ENCODE results near the gene GNAI2.

The GNAI2 gene

DNA sequence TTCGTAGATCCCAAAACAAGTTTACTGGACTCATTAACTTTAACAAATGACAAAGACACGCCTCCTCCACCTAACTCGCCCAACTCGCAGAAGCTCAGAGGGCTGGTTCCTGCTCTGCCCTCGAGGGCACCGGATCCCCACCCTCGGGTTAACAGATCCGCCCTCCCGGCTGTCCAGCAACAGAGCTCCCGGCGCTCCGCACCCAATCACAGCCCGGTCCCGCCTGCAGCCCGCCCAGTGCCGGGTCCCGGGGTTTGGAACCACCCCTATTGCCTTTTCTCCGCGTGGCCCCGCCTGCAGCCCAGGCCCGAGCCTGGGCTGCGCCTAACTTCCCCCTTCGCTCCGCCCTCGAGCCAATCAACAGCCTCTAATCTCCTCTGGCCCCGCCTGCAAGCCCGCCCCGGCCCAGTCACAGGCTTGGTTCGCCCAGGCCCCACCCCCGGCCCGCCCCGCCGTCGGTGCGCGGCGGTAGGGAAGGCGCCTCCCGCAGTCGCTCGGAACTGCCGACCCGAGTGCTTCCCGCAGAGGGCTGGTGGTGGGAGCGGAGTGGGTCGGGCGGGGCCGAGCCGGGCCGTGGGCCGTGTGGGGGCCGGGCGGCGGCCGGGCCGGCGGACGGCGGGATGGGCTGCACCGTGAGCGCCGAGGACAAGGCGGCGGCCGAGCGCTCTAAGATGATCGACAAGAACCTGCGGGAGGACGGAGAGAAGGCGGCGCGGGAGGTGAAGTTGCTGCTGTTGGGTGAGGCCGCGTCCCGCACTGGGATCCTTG, at the start of gene GNAI2:
GNAI2 (plus strand) TSS at position 489 of the 768 bp plus-strand sequence; CDS start at position 621, 132 bp downstream.
- H3K27ac ChIP-seq, result no peak within 1 kb of the TSS; the same call in 1 of the 2 replicates
- H2AFZ ChIP-seq (ENCODE audit: low read depth), result peak within 1 kb of the TSS; percentile 28; the same call in 1 of the 2 replicates
- H3K4me1 ChIP-seq (ENCODE audit: low read depth, poor library complexity, severe bottlenecking), result no peaks in the 10 kb centered on the region
- H4K20me1 ChIP-seq (ENCODE audit: insufficient read depth), result no peaks in the 10 kb centered on the region
- no peaks in the 10 kb centered on the region for H3K27me3 ChIP-seq (ENCODE audit: insufficient read depth, low read depth)
- peak within 1 kb of the TSS; percentile 59 for H3K4me3 ChIP-seq (IDR thresholded peaks at IDR 0.05; ENCODE audit: insufficient read depth, low read depth, low read length)
- peak within 1 kb of the TSS; percentile 76 for H3K4me2 ChIP-seq
- H3K79me2 ChIP-seq (ENCODE audit: insufficient read depth, low read depth), result peaks cover 33% of the 10 kb centered on the region
- no peaks in the 10 kb centered on the region for H3K36me3 ChIP-seq (ENCODE audit: insufficient read depth)
- peak within 1 kb of the TSS; percentile 47 for H3K9ac ChIP-seq
- TF ChIP-seq, protein P1, sequence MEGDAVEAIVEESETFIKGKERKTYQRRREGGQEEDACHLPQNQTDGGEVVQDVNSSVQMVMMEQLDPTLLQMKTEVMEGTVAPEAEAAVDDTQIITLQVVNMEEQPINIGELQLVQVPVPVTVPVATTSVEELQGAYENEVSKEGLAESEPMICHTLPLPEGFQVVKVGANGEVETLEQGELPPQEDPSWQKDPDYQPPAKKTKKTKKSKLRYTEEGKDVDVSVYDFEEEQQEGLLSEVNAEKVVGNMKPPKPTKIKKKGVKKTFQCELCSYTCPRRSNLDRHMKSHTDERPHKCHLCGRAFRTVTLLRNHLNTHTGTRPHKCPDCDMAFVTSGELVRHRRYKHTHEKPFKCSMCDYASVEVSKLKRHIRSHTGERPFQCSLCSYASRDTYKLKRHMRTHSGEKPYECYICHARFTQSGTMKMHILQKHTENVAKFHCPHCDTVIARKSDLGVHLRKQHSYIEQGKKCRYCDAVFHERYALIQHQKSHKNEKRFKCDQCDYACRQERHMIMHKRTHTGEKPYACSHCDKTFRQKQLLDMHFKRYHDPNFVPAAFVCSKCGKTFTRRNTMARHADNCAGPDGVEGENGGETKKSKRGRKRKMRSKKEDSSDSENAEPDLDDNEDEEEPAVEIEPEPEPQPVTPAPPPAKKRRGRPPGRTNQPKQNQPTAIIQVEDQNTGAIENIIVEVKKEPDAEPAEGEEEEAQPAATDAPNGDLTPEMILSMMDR (conservative IDR thresholded peaks at IDR 0.05; ENCODE audit: low read depth, low read length), result no peak

DNA sequence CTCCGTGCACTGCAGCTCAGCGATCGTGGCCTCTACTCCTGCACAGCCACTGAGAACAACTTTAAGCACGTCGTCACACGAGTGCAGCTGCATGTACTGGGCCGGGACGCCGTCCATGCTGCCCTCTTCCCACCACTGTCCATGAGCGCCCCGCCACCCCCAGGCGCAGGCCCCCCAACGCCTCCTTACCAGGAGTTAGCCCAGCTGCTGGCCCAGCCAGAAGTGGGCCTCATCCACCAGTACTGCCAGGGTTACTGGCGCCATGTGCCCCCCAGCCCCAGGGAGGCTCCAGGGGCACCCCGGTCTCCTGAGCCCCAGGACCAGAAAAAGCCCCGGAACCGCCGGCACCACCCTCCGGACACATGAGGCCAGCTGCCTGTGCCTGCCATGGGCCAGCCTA, 48.3 kb upstream of the GNAI2 start:
- H3K9ac ChIP-seq, result no peak overlapping the region
- H3K79me2 ChIP-seq (ENCODE audit: insufficient read depth, low read depth), result no peaks in the 10 kb centered on the region
- no peaks in the 10 kb centered on the region for H3K4me1 ChIP-seq (ENCODE audit: low read depth, poor library complexity, severe bottlenecking)
- H3K4me3 ChIP-seq (IDR thresholded peaks at IDR 0.05; ENCODE audit: insufficient read depth, low read depth, low read length), result no peak overlapping the region
- H3K27ac ChIP-seq, result no peak overlapping the region
- TF ChIP-seq, protein P1 (conservative IDR thresholded peaks at IDR 0.05; ENCODE audit: low read depth, low read length), result no peak
- no peak overlapping the region for H3K4me2 ChIP-seq
- no peaks in the 10 kb centered on the region for H4K20me1 ChIP-seq (ENCODE audit: insufficient read depth)
- no peak overlapping the region for H2AFZ ChIP-seq (ENCODE audit: low read depth)
- H3K36me3 ChIP-seq (ENCODE audit: insufficient read depth), result no peaks in the 10 kb centered on the region
- H3K27me3 ChIP-seq (ENCODE audit: insufficient read depth, low read depth), result peaks cover 8% of the 10 kb centered on the region; the same call in 1 of the 2 replicates

DNA sequence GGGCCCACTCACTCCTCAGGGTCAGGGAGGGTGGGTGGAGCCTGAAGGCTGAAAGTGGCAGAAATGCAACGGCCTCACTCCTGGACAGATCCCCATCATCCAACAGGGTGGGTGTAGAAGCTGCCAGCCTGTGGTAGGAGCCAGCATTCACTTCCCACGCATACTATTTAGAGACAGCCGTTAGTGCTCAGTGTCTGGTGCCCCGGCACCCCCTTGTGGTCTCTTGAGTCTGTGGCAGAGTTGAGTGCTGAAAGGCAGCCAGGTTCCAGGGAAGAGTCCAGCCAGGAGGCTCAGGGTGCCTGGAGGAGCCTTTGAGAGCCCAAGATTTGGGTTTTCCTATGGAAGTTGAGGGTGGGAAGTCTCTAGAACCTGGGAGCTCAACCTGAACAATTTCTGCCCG, 46.7 kb upstream of the GNAI2 start:
- no peak overlapping the region for H2AFZ ChIP-seq (ENCODE audit: low read depth)
- H3K9ac ChIP-seq, result no peak overlapping the region
- no peak overlapping the region for H3K4me2 ChIP-seq
- H3K79me2 ChIP-seq (ENCODE audit: insufficient read depth, low read depth), result no peaks in the 10 kb centered on the region
- no peak overlapping the region for H3K4me3 ChIP-seq (IDR thresholded peaks at IDR 0.05; ENCODE audit: insufficient read depth, low read depth, low read length)
- no peaks in the 10 kb centered on the region for H3K36me3 ChIP-seq (ENCODE audit: insufficient read depth)
- peaks cover 5% of the 10 kb centered on the region; the same call in 1 of the 2 replicates for H3K27me3 ChIP-seq (ENCODE audit: insufficient read depth, low read depth)
- no peaks in the 10 kb centered on the region for H3K4me1 ChIP-seq (ENCODE audit: low read depth, poor library complexity, severe bottlenecking)
- no peaks in the 10 kb centered on the region for H4K20me1 ChIP-seq (ENCODE audit: insufficient read depth)
- TF ChIP-seq, protein P1 (conservative IDR thresholded peaks at IDR 0.05; ENCODE audit: low read depth, low read length), result peak; percentile 48
- H3K27ac ChIP-seq, result no peak overlapping the region

DNA sequence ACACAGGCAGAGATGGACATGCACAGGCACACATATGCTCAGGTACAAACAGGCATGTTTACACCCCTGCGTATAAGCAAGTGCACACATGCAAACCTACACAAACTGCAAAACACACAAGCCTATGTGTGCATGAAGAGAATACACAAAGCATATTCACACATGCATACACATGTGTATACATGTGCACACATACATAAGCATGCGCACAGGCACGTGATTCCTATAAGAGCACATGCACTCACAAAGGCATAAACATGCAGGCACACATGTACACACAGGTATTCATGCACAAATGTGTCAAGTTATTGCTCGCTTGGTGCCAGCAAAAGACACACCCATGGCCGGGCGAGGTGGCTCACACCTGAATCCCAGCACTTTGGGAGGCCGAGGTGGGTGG, 46.0 kb upstream of the GNAI2 start:
- Histone ChIP-seq H3K4me1 (ENCODE audit: low read depth, poor library complexity, severe bottlenecking) (no peaks in the 10 kb centered on the region), H3K36me3 (ENCODE audit: insufficient read depth) (no peaks in the 10 kb centered on the region), H3K27me3 (ENCODE audit: insufficient read depth, low read depth) (0 out of 2 replicates have a peak, but pooled peaks cover 3% of the 10 kb centered on the region), H3K4me2 (no peak overlapping the region), H4K20me1 (ENCODE audit: insufficient read depth) (no peaks in the 10 kb centered on the region), H3K79me2 (ENCODE audit: insufficient read depth, low read depth) (no peaks in the 10 kb centered on the region), H3K9ac (no peak overlapping the region), H3K27ac (no peak overlapping the region), H2AFZ (ENCODE audit: low read depth) (no peak overlapping the region), H3K4me3 (IDR thresholded peaks at IDR 0.05; ENCODE audit: insufficient read depth, low read depth, low read length) (no peak overlapping the region)
- TF ChIP-seq, protein P1 (conservative IDR thresholded peaks at IDR 0.05; ENCODE audit: low read depth, low read length), result no peak

All from KMS-11 (cell line).